ENCODE results near the gene LRBA. TPM values are rescaled to one million over a fixed set of nuclear protein-coding genes. Genes with fewer than 3 reads are reported as not detected.

The LRBA gene
- total and polyA plus RNA-seq, 2 of the 4 experiments (the other 2 are of a cell fraction), result 10.2 to 51.6 TPM

DNA sequence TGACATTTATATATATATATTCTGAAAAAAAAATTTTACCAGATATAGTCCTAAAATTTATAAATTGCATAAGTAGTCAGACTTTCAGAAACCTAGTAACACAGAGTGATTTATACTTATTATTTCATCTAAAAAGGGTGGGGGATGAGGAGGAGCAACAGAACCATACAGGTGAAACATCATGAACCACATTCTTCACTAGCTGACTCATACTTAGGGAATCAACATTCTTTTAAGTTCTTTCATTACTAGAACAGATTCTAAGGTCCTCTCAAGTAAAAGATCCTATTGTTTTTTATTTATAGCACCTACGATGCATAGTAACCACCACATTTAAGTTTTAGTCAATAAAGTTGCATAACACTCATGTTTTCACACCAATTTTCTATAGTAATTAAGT, 166.1 kb downstream of the LRBA start:
- in situ Hi-C loops (cut with MboI; ENCODE audit: low sequenced_read_pairs), result no loop called here
- H3K4ac ChIP-seq (ENCODE audit: low read depth, low read length), result no peak overlapping the region
- H3K4me3 ChIP-seq (ENCODE audit: insufficient read depth, low read depth, low read length), result no peak overlapping the region
- no peak overlapping the region for H2AK5ac ChIP-seq (ENCODE audit: low read depth, low read length)
- H3K9ac ChIP-seq (ENCODE audit: low read depth, low read length), result no peak overlapping the region
- ATAC-seq (ENCODE audit: low read depth), result no peak
- ChIA-PET CTCF (interaction anchor here (0.6 to 1.2 kb wide), 2 partner anchors 14 to 50 kb away, joined by 3 to 4 read pairs; no protein-coding TSS in a partner anchor), POLR2A (ENCODE audit: unreplicated experiment) (no interaction called here)
- no CpG with 5 or more reads among the region's 1 CpG for WGBS, 2 experiments (ENCODE audit: extremely low coverage in 2 of 2, insufficient read length in 1 of 2)
- H4K20me1 ChIP-seq (ENCODE audit: insufficient read depth, low read length), result no peaks in the 10 kb centered on the region
- H3K27ac ChIP-seq (ENCODE audit: insufficient read depth, low read length), result no peak overlapping the region
- DNase-seq, result no peak
- H3K4me2 ChIP-seq (ENCODE audit: low read depth, low read length), result no peak overlapping the region
- no peak overlapping the region for H2AFZ ChIP-seq (replicated peaks; ENCODE audit: low read length, poor library complexity)
- H3K4me1 ChIP-seq (ENCODE audit: control insufficient read depth, insufficient read depth, low read length), result no peaks in the 10 kb centered on the region; the same call in 1 of the 2 replicates
- H2AK9ac ChIP-seq (replicated peaks; ENCODE audit: low read depth, low read length, poor library complexity), result no peak overlapping the region
- no peak overlapping the region for H3K23ac ChIP-seq (ENCODE audit: low read depth, low read length)
- H3K9me1 ChIP-seq (ENCODE audit: insufficient read depth, low read length), result no peaks in the 10 kb centered on the region
- no peaks in the 10 kb centered on the region for H3K36me3 ChIP-seq (ENCODE audit: control insufficient read depth, insufficient read depth, low read length)
- no peak overlapping the region for H4K91ac ChIP-seq (ENCODE audit: insufficient read depth, low read depth, low read length)
- intact Hi-C loops (cut with micrococcal nuclease), result no loop called here
- TF ChIP-seq CEBPB (IDR thresholded peaks at IDR 0.05; ENCODE audit: low read depth, low read length) (no peak), RAD21 (IDR thresholded peaks at IDR 0.05; ENCODE audit: low read length) (no peak), BHLHE40 (IDR thresholded peaks at IDR 0.05; ENCODE audit: low read depth, low read length) (no peak), SMC3 (IDR thresholded peaks at IDR 0.05; ENCODE audit: low read depth, low read length) (no peak), POLR2A (IDR thresholded peaks at IDR 0.05; ENCODE audit: low read depth, low read length) (no peak), USF2 (IDR thresholded peaks at IDR 0.05; ENCODE audit: low read depth, low read length) (no peak), MAZ (IDR thresholded peaks at IDR 0.05; ENCODE audit: borderline replicate concordance, low read depth, low read length) (no peak), CHD1 (IDR thresholded peaks at IDR 0.05; ENCODE audit: low read depth, low read length) (no peak)
- no peaks in the 10 kb centered on the region for H3K27me3 ChIP-seq (ENCODE audit: control insufficient read depth, insufficient read depth, low read length)
- dilution Hi-C loops (cut with HindIII; ENCODE audit: low sequenced_read_pairs, unreplicated experiment), result no loop called here
- H3K56ac ChIP-seq (ENCODE audit: extremely low read depth, insufficient read depth, low read length), result no peak overlapping the region
- no peak overlapping the region for H4K8ac ChIP-seq (ENCODE audit: low read depth in 2 of 2, low read length in 2 of 2)
- no peak overlapping the region for H2BK15ac ChIP-seq (ENCODE audit: low read depth, low read length)
- no peak overlapping the region for H2BK120ac ChIP-seq (ENCODE audit: low read depth, low read length)
- BruUV-seq (replicated peaks), result no TSS peak
- H3K9me3 ChIP-seq (ENCODE audit: control insufficient read depth, insufficient read depth, low read length), result no peaks in the 10 kb centered on the region
- H2BK20ac ChIP-seq (ENCODE audit: low read depth, low read length), result no peak overlapping the region
- no peak overlapping the region for H3K18ac ChIP-seq (ENCODE audit: low read depth, low read length)
- no peaks in the 10 kb centered on the region for H3K79me1 ChIP-seq (ENCODE audit: low read depth in 1 of 2, low read length in 2 of 2)
- H2BK5ac ChIP-seq (ENCODE audit: low read depth, low read length, poor library complexity, severe bottlenecking), result no peak overlapping the region
- no peak overlapping the region for H4K5ac ChIP-seq (ENCODE audit: low read depth, low read length)
- no peak overlapping the region for H3K14ac ChIP-seq (replicated peaks; ENCODE audit: low read depth, low read length)
